IMR-90 (cell line): ENCODE measurements around the gene FBLN1.

Source experiments
- BHLHE40 ChIP-seq: fragments of 150-350 bp; IDR thresholded peaks from 2 replicates; pipeline ENCODE4 v1.6.1; 2016; ENCODE audit warnings: mild to moderate bottlenecking, low read depth, low read length
- CTCF ChIP-seq: conservative IDR thresholded peaks from 2 replicates; pipeline ENCODE4 v1.5.1; 2012; ENCODE audit warnings: mild to moderate bottlenecking, low read depth, low read length, improper control_type of control experiment
- FOS ChIP-seq: fragments of 150-350 bp; IDR thresholded peaks from 2 replicates; pipeline ENCODE4 v1.6.1; 2016; ENCODE audit warnings: low read depth, low read length
- MAZ ChIP-seq: IDR thresholded peaks from 2 replicates; pipeline ENCODE4 v1.6.1; 2012; ENCODE audit warnings: low read depth, mild to moderate bottlenecking, low read length, improper control_type of control experiment, moderate library complexity, borderline replicate concordance
- MXI1 ChIP-seq: IDR thresholded peaks from 2 replicates; pipeline ENCODE4 v1.6.1; 2012; ENCODE audit warnings: low read depth, mild to moderate bottlenecking, low read length, moderate library complexity, borderline replicate concordance
- POLR2A ChIP-seq: IDR thresholded peaks from 2 replicates; pipeline ENCODE4 v1.6.1; 2012; ENCODE audit warnings: mild to moderate bottlenecking, low read depth, low read length
- RAD21 ChIP-seq: IDR thresholded peaks from 2 replicates; pipeline ENCODE4 v1.6.1; 2012; ENCODE audit warnings: low read length, improper control_type of control experiment
- USF2 ChIP-seq: fragments of 150-350 bp; IDR thresholded peaks from 2 replicates; pipeline ENCODE4 v1.6.1; 2017; ENCODE audit warnings: mild to moderate bottlenecking, antibody characterized with exemption, low read length, low read depth

- TF ChIP-seq CTCF (no peak), USF2 (no peak), BHLHE40 (no peak), POLR2A (no peak), MAZ (no peak), FOS (no peak), MXI1 (no peak), RAD21 (no peak)
Observed at GRCh38 chr22:45543243-45543642, 40.6 kb downstream of the FBLN1 start.
